IMR-90 (cell line): ENCODE measurements around the gene NCBP2.

ENCODE experiments used
- CTCF ChIP-seq: conservative IDR thresholded peaks from 2 replicates; pipeline ENCODE4 v1.5.1; 2012; ENCODE audit warnings: mild to moderate bottlenecking, low read depth, low read length, improper control_type of control experiment
- MAFK ChIP-seq: IDR thresholded peaks from 2 replicates; pipeline ENCODE4 v1.6.1; 2012; ENCODE audit warnings: low read depth, low read length, improper control_type of control experiment
- POLR2A ChIP-seq: IDR thresholded peaks from 2 replicates; pipeline ENCODE4 v1.6.1; 2012; ENCODE audit warnings: mild to moderate bottlenecking, low read depth, low read length
- RAD21 ChIP-seq: IDR thresholded peaks from 2 replicates; pipeline ENCODE4 v1.6.1; 2012; ENCODE audit warnings: low read length, improper control_type of control experiment

GRCh38 chr3:196949750-196950149 is 7.4 kb upstream of the NCBP2 start:
- TF ChIP-seq CTCF (no peak), RAD21 (no peak), POLR2A (no peak), MAFK (no peak)
